Spleen (tissue), 11 donors: ENCODE measurements around the gene ZC3H12C. TPM values are rescaled to one million over a fixed set of nuclear protein-coding genes. Genes with fewer than 3 reads are reported as not detected.

Experiments used
- DNase-seq: peaks from one replicate; pipeline ENCODE4 v3.0.0-alpha.2; 2020
- H3K27ac ChIP-seq, 8 donors: fragments of 200-600 bp; sonication (generic) in 7 of 8; 1 replicate in 4 of 8; 2 replicates in 4 of 8; pipeline versions ENCODE4 v1.5.0 to v1.8.0; 2016 to 2021; ENCODE audit warnings: inconsistent platforms in 4 of 8, mild to moderate bottlenecking in 4 of 8, moderate library complexity in 1 of 8
- H3K27me3 ChIP-seq, 7 donors: fragments of 200-600 bp; sonication (generic) in 6 of 7; replicated peaks in 1 of 7; 1 replicate in 4 of 7; 2 replicates in 3 of 7; pipeline versions ENCODE4 v1.5.0 to v1.8.0; 2016 to 2021; ENCODE audit warnings: inconsistent platforms in 3 of 7, mild to moderate bottlenecking in 1 of 7
- H3K36me3 ChIP-seq, 6 donors: fragments of 200-600 bp; sonication (generic) in 5 of 6; 1 replicate in 4 of 6; 2 replicates in 2 of 6; pipeline versions ENCODE4 v1.5.0 to v1.8.0; 2016 to 2021; ENCODE audit warnings: inconsistent platforms in 2 of 6
- H3K4me1 ChIP-seq, 6 donors: fragments of 200-600 bp; sonication (generic) in 5 of 6; 1 replicate in 3 of 6; 2 replicates in 3 of 6; pipeline versions ENCODE4 v1.5.0 to v1.8.0; 2016 to 2021; ENCODE audit warnings: inconsistent platforms in 3 of 6
- H3K4me3 ChIP-seq, 8 donors: fragments of 200-600 bp; sonication (generic) in 7 of 8; 1 replicate in 4 of 8; 2 replicates in 4 of 8; pipeline versions ENCODE4 v1.5.0 to v1.8.0; 2016 to 2021; ENCODE audit warnings: inconsistent platforms in 4 of 8, mild to moderate bottlenecking in 4 of 8, moderate library complexity in 2 of 8
- H3K9me3 ChIP-seq, 8 donors: fragments of 200-600 bp; sonication (generic) in 7 of 8; 1 replicate in 4 of 8; 2 replicates in 4 of 8; pipeline versions ENCODE4 v1.5.0 to v1.8.0; 2016 to 2021; ENCODE audit warnings: inconsistent platforms in 4 of 8
- CTCF ChIP-seq, 11 experiments: fragments of 200-600 bp in 7 of 11; fragments of 450-650 bp in 4 of 11; sonication (generic) in 4 of 11; IDR thresholded peaks in 8 of 11; conservative IDR thresholded peaks in 3 of 11; 1 replicate in 7 of 11; 2 replicates in 4 of 11; pipeline versions ENCODE4 v1.4.0 to v1.8.0; 2016 to 2021; ENCODE audit warnings: antibody characterized with exemption in 11 of 11, inconsistent platforms in 4 of 11, mild to moderate bottlenecking in 1 of 11
- POLR2A ChIP-seq, 3 donors: fragments of 450-650 bp; IDR thresholded peaks; one replicate each; pipeline ENCODE4 v1.5.1; 2017; ENCODE audit warnings: antibody characterized with exemption in 3 of 3, mild to moderate bottlenecking in 1 of 3
- POLR2AphosphoS5 ChIP-seq, 3 donors: sonication (generic); formaldehyde crosslinking; IDR thresholded peaks; one replicate each; pipeline ENCODE4 v1.5.1; 2017; ENCODE audit warnings: antibody characterized with exemption in 3 of 3
- WGBS, 5 donors: extraction: QIAGEN DNeasy Blood & Tissue Kit in 3 of 5; methylation state at CpG; one replicate each; pipeline versions ENCODE4 v1.1.5 to v1.1.7; 2013 to 2018; 5-methylcytosine and 5-hydroxymethylcytosine counted together
- intact Hi-C: fragments of 100-400 bp; cut with DNase I; formaldehyde crosslinking; loops from one replicate; pipeline ENCODE4 v1.15.0; 2023; ENCODE audit warnings: low total_unique reads
- polyA plus RNA-seq, 3 donors: library from polyadenylated mRNA; stranded (reverse); fragments of 200-250 nt; gene quantifications; one replicate each; pipeline ENCODE4 v1.2.1, GENCODE V29; 2013
- total RNA-seq, 7 donors: library from RNA; depleted of rRNA in 3 of 7; stranded (reverse); fragments of >200 nt in 3 of 7; fragmentation: NEBNext Ultra II Directional in 4 of 7; extraction: Animal tissue kit (Norgen Biotek cat#: 25700) in 4 of 7; gene quantifications; one replicate each; pipeline versions ENCODE4 v1.1.0 to v1.2.1, GENCODE V29; 2016 to 2021
- donor health status: healthy with polysubstance abuse.
- donor health status: DM: no; HTN: no; CAD: no; lungs with moderate emphysema.
- donor health status: DM: no; HTN: no; CAD: no.
- donor health status: Bipolar disorder and iron deficiency.
- donor health status: healthy.
- donor health status: DM: no; HTN: no; CAD: no.
- donor health status: DM: yes; HTN: yes; CAD: no.

ZC3H12C gene
- total and polyA plus RNA-seq, 10 donors = 0.44 to 10.4 (median 5.1) TPM

DNA sequence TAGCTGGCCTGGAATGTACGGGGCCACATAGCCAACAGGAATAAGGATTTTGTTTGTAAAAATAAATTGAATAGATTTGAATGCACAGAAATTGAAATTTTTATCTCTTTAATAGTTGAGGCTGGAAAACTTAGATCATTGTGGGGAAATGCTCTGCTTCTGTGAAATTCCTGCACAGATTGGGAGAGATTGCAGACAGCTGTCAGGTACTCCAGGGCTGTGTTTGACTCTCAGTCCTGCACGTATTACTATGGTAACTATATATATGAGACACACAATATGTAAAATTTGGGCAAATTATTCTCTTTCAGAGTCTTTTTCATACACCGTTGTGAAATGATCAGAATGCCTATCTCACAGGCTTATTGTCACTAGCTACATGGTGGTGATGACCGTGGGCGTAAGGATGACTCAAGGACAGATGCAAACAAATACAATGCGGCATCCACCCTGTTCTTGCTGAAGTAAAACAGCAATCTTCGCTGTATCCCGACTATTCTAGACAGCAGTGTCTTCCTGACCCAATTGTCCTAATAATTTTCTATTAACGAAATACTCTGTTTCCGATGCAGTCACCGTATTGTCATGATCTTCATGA is 79.4 kb downstream of the ZC3H12C start:
- no peak for TF ChIP-seq CTCF (IDR thresholded peaks at IDR 0.05 in 8 of 11, conservative IDR thresholded peaks at IDR 0.05 in 3 of 11)
- no peak for TF ChIP-seq POLR2AphosphoS5 (IDR thresholded peaks at IDR 0.05)
- no peak for TF ChIP-seq POLR2A (IDR thresholded peaks at IDR 0.05)
- intact Hi-C loops = no loop called here
- 85 to 95% (median 86%) methylated on average over 11 of the region's 11 CpGs for WGBS, 5 donors

DNA sequence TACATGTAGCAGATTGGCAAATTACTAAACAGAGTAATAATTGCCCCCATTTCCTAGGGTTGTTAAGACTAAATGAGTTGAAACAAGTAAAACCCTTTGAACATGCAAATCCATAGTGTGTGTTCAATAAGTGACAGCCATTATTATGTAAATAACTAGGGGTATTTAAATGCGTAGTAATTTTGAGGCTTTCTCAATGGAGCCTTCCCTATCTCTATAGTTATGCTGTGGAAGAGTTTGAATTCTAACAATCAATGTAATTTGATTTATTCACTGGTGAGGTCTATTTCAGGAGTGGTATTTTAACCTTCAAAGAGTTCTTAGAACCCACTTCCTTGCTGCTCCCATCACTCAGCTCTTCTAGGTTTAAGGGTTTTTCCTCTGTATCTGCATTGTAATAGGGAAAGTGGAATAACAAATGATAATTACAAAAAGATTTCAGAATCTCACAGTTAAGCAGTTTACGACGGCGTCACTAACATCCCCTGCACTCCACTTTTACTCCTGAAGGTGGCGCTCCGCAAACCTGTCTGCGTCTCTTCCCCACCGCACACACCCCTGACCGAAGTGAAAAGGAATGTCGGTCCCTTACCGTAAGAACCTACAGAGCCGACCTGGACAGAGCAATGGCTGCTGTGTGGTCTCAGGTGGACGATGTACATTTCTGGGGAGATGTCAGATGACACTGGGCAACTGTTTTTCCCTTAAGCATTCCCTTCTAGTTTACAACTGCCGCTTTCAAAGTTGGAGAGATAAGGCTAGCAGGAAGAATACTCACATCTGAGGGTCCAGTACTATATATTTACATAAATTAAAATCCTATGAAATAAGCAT is 80.8 kb downstream of the ZC3H12C start:
- H3K4me1 ChIP-seq = peaks cover 0 to 13% (median 9%) of the 10 kb centered on the region in 6 donors
- TF ChIP-seq POLR2A (IDR thresholded peaks at IDR 0.05) = no peak
- no peak for TF ChIP-seq POLR2AphosphoS5 (IDR thresholded peaks at IDR 0.05)
- TF ChIP-seq CTCF (IDR thresholded peaks at IDR 0.05 in 8 of 11, conservative IDR thresholded peaks at IDR 0.05 in 3 of 11) = peak; percentile 37 to 76 (median 58)
- peak overlapping the region in 1 of 8 donors; percentile 37 for H3K4me3 ChIP-seq
- 13 to 20% (median 17%) methylated on average over 14 of the region's 14 CpGs for WGBS, 5 donors
- intact Hi-C loops = no loop called here
- no peak overlapping the region for H3K27ac ChIP-seq
- H3K27me3 ChIP-seq = no peaks in the 10 kb centered on the region
- H3K36me3 ChIP-seq = no peaks in the 10 kb centered on the region
- no peaks in the 10 kb centered on the region for H3K9me3 ChIP-seq
- DNase-seq = peak; percentile 77

More for the DNA sequence above, 79.4 kb downstream of the ZC3H12C start:
- Histone ChIP-seq H3K27ac (no peak overlapping the region), H3K4me3 (no peak overlapping the region), H3K4me1 (peaks cover 0 to 13% (median 9%) of the 10 kb centered on the region in 6 donors), H3K9me3 (no peaks in the 10 kb centered on the region), H3K27me3 (no peaks in the 10 kb centered on the region), H3K36me3 (no peaks in the 10 kb centered on the region)
- DNase-seq = no peak

GRCh38 chr11:110174645-110175310 is 81.6 kb downstream of the ZC3H12C start:
- H3K4me1 ChIP-seq = peaks cover 0 to 13% (median 9%) of the 10 kb centered on the region in 6 donors
- intact Hi-C loops = no loop called here
- no peaks in the 10 kb centered on the region for H3K36me3 ChIP-seq
- H3K9me3 ChIP-seq = no peaks in the 10 kb centered on the region
- no peak overlapping the region for H3K4me3 ChIP-seq
- WGBS, 5 donors = 74 to 79% (median 77%) methylated on average over 6 of the region's 6 CpGs
- TF ChIP-seq POLR2A (IDR thresholded peaks at IDR 0.05) (no peak), POLR2AphosphoS5 (IDR thresholded peaks at IDR 0.05) (no peak), CTCF (IDR thresholded peaks at IDR 0.05 in 8 of 11, conservative IDR thresholded peaks at IDR 0.05 in 3 of 11) (peak in 1 of 11 experiments; percentile 3)
- no peak for DNase-seq
- no peaks in the 10 kb centered on the region for H3K27me3 ChIP-seq
- H3K27ac ChIP-seq = no peak overlapping the region
